Measurements from ENCODE around the gene SCYGR7. TPM values are rescaled to one million over a fixed set of nuclear protein-coding genes. Genes with fewer than 3 reads are reported as not detected.

The SCYGR7 gene
- total and polyA plus RNA-seq, 9 of the 15 experiments (the other 6 are each of a cell fraction or from before 2014, with no cell fraction given) = not detected

- TF ChIP-seq ATF6 (CRISPR knock-in tag; IDR thresholded peaks at IDR 0.05) (no peak), SIRT6 (IDR thresholded peaks at IDR 0.05; ENCODE audit: low read depth, low read length) (no peak), ELK3 (CRISPR knock-in tag; IDR thresholded peaks at IDR 0.05) (no peak), KDM4B (IDR thresholded peaks at IDR 0.05; ENCODE audit: borderline replicate concordance in 2 of 2, low read depth in 1 of 2) (no peak), HOXB6 (CRISPR knock-in tag; IDR thresholded peaks at IDR 0.05; ENCODE audit: borderline replicate concordance) (no peak)
Measured at GRCh38 chr2:227716501-227716900, 11.6 kb upstream of the SCYGR7 start (continued).

DNA sequence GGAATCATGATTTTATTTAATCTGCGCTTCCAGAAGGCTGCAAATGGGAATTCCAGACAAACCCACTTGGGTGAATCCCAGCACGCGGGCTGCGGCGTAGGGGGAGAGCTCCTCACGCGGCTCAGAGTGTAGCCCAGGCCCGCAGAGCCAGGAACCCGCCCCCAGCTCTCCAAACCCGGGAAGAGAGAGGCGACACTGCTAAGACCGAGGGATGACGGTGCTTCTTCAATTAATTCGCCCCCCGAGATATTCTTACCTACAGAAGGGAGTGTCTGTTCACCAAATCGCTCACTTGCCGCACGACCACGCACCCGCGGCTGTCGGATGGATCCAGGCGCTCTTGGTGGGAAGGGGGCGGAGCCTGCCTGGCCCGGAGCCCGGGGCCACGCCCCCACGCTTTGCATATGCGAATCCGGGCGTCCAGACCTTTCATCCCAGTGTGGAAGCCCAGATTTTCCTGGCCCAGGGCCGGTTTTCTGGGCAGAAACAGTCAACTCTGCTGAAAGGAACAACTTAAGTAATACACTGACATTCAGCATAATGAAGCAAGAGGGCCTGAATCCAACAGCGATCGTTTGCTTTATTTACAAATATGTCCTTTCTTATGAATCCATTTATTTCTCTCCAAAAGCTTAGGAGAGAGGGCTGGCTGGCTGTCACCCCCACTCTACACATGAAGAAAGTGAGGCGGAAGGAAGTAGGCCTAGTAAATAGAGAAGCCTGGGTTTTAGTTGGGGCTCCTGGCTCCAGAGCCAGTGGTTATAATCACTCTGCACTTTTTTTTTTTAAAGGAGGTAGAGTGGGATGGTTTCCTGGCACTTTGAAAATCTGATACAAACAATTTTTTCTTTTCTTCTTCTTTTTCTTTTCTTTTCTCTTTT lies 10.2 kb upstream of the SCYGR7 start, which contains the start of gene SLC19A3:
Gene SLC19A3 (minus strand): TSS at position 342 of the 881 bp plus-strand sequence. CDS start 15,710 bp downstream, outside the sequence.
- H2AFZ ChIP-seq (ENCODE audit: low read depth, low read length) = no peak within 1 kb of the TSS
- H3K27me3 ChIP-seq (ENCODE audit: control insufficient read depth in 2 of 2, insufficient read depth in 2 of 2, low read length in 2 of 2) = peaks cover 2 to 23% of the 10 kb centered on the region in 2 experiments; a peak in 3 of 5 replicates
- H3K36me3 ChIP-seq (ENCODE audit: control insufficient read depth, insufficient read depth, low read length) = no peaks in the 10 kb centered on the region
- FAIRE-seq (no peak), ATAC-seq (peak; percentile 86), DNase-seq (ENCODE audit: extremely low read depth in 1 of 4, low spot score in 3 of 4) (peak; percentile 25 to 66 (median 56))
- H3K79me2 ChIP-seq (ENCODE audit: control insufficient read depth, insufficient read depth, low read length) = no peaks in the 10 kb centered on the region
- 3% methylated on average over 32 of the region's 35 CpGs for WGBS (ENCODE audit: insufficient coverage, low coverage, missing lambda C conversion rate)
- H3K27ac ChIP-seq (ENCODE audit: extremely low read depth, low read depth, low read length) = no peak within 1 kb of the TSS
- ChIA-PET CTCF (ENCODE audit: low intra/inter-chr PET ratio) (interaction anchor here (0.6 kb wide), 1 partner anchor 27 kb away, joined by 3 read pairs; no protein-coding TSS in a partner anchor), POLR2A (no interaction called here)
- in situ Hi-C loops (cut with MboI) (no loop called here), intact Hi-C loops (cut with micrococcal nuclease) (no loop called here)
- no peak within 1 kb of the TSS; the same call in 1 of the 2 replicates for H3K4me2 ChIP-seq (ENCODE audit: insufficient read depth, low read length)
- no peaks in the 10 kb centered on the region for H3K9me3 ChIP-seq (replicated peaks; ENCODE audit: control insufficient read depth, insufficient read depth, low read depth, low read length)
- H3K4me3 ChIP-seq = no peak within 1 kb of the TSS
- H3K4me1 ChIP-seq (replicated peaks in 1 of 2; ENCODE audit: control insufficient read depth in 2 of 2, insufficient read depth in 2 of 2, low read length in 2 of 2) = peaks cover 0 to 6% of the 10 kb centered on the region in 2 experiments; a peak in 1 of 5 replicates
- H3K9me1 ChIP-seq (ENCODE audit: control insufficient read depth, insufficient read depth, low read length) = no peaks in the 10 kb centered on the region
- BruUV-seq (replicated peaks) = no TSS peak
- H3K9ac ChIP-seq (ENCODE audit: insufficient read depth in 1 of 2, low read depth in 2 of 2, low read length in 2 of 2) = no peak within 1 kb of the TSS
- no peaks in the 10 kb centered on the region for H4K20me1 ChIP-seq (replicated peaks; ENCODE audit: control insufficient read depth, insufficient read depth, low read length)
- TF ChIP-seq ZNF12 (CRISPR knock-in tag; IDR thresholded peaks at IDR 0.05) = no peak
- no peak for TF ChIP-seq TCF3 (CRISPR knock-in tag; IDR thresholded peaks at IDR 0.05)
- no peak for TF ChIP-seq MCM7 (IDR thresholded peaks at IDR 0.05)
- TF ChIP-seq GTF2A2 (tag; IDR thresholded peaks at IDR 0.05) = no peak
- TF ChIP-seq, protein P1, sequence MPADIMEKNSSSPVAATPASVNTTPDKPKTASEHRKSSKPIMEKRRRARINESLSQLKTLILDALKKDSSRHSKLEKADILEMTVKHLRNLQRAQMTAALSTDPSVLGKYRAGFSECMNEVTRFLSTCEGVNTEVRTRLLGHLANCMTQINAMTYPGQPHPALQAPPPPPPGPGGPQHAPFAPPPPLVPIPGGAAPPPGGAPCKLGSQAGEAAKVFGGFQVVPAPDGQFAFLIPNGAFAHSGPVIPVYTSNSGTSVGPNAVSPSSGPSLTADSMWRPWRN (IDR thresholded peaks at IDR 0.05; ENCODE audit: low read depth) = no peak
- TF ChIP-seq, protein P2, sequence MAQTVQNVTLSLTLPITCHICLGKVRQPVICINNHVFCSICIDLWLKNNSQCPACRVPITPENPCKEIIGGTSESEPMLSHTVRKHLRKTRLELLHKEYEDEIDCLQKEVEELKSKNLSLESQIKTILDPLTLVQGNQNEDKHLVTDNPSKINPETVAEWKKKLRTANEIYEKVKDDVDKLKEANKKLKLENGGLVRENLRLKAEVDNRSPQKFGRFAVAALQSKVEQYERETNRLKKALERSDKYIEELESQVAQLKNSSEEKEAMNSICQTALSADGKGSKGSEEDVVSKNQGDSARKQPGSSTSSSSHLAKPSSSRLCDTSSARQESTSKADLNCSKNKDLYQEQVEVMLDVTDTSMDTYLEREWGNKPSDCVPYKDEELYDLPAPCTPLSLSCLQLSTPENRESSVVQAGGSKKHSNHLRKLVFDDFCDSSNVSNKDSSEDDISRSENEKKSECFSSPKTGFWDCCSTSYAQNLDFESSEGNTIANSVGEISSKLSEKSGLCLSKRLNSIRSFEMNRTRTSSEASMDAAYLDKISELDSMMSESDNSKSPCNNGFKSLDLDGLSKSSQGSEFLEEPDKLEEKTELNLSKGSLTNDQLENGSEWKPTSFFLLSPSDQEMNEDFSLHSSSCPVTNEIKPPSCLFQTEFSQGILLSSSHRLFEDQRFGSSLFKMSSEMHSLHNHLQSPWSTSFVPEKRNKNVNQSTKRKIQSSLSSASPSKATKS (CRISPR knock-in tag; IDR thresholded peaks at IDR 0.05) = no peak
- TF ChIP-seq ZNF165 (CRISPR knock-in tag; IDR thresholded peaks at IDR 0.05; ENCODE audit: borderline replicate concordance) = no peak
- no peak for TF ChIP-seq JUNB (CRISPR knock-in tag; conservative IDR thresholded peaks at IDR 0.05)
- no peak for TF ChIP-seq KAT8 (IDR thresholded peaks at IDR 0.05; ENCODE audit: low read depth)
- TF ChIP-seq COPS2 (conservative IDR thresholded peaks at IDR 0.05) = no peak
